Peyer's patch (tissue), 4 donors: ENCODE results near the gene WRNIP1. TPM values are rescaled to one million over a fixed set of nuclear protein-coding genes. Genes with fewer than 3 reads are reported as not detected.

Source experiments
- DNase-seq, 3 donors: peaks; one replicate each; pipeline ENCODE4 v3.0.0-alpha.2; 2017 to 2019
- H3K27ac ChIP-seq, 4 donors: fragments of 200-600 bp; sonication (generic); one replicate each; pipeline ENCODE4 v1.5.1; 2016 to 2019
- H3K27me3 ChIP-seq, 2 donors: fragments of 200-600 bp; sonication (generic); one replicate each; pipeline ENCODE4 v1.5.1; 2019
- H3K36me3 ChIP-seq, 3 donors: fragments of 200-600 bp; sonication (generic); one replicate each; pipeline ENCODE4 v1.5.1; 2016 to 2019
- H3K4me1 ChIP-seq, 4 donors: fragments of 200-600 bp; sonication (generic); one replicate each; pipeline ENCODE4 v1.5.1; 2016 to 2019
- H3K4me3 ChIP-seq, 4 donors: fragments of 200-600 bp; sonication (generic); 1 replicate in 3 of 4; 2 replicates in 1 of 4; pipeline ENCODE4 v1.5.1; 2016 to 2019; ENCODE audit warnings: mild to moderate bottlenecking in 1 of 4
- H3K9me3 ChIP-seq, 4 donors: fragments of 200-600 bp; sonication (generic); one replicate each; pipeline ENCODE4 v1.5.1; 2016 to 2019; ENCODE audit warnings: mild to moderate bottlenecking in 1 of 4
- CTCF ChIP-seq, 6 experiments: fragments of 450-650 bp in 4 of 6; fragments of 200-600 bp in 2 of 6; sonication (generic) in 1 of 6; IDR thresholded peaks; one replicate each; pipeline ENCODE4 v1.5.1; 2017 to 2019; ENCODE audit warnings: antibody characterized with exemption in 6 of 6, mild to moderate bottlenecking in 3 of 6, moderate library complexity in 1 of 6
- POLR2A ChIP-seq, 2 donors: fragments of 450-650 bp; IDR thresholded peaks; one replicate each; pipeline ENCODE4 v1.5.1; 2017; ENCODE audit warnings: antibody characterized with exemption in 2 of 2, mild to moderate bottlenecking in 2 of 2, moderate library complexity in 2 of 2
- total RNA-seq, 4 donors: library from RNA; depleted of rRNA; stranded (reverse); fragments of >200 nt; gene quantifications; one replicate each; pipeline ENCODE4 v1.1.0, GENCODE V29; 2016

The WRNIP1 gene
- 10 to 100 TPM; 34.7 to 48.2 (median 39.6) TPM for total RNA-seq

GRCh38 chr6:2765166-2765895 is at the start of gene WRNIP1:
Gene WRNIP1, plus strand, starts transcription at chr6:2765393. Its CDS starts 230 bp downstream, at chr6:2765623.
- TF ChIP-seq CTCF (IDR thresholded peaks at IDR 0.05) (peak; percentile 45 to 85 (median 82)), POLR2A (IDR thresholded peaks at IDR 0.05) (peak; percentile 67 to 76)
- peak within 1 kb of the TSS; percentile 89 to 98 (median 96) for H3K27ac ChIP-seq

DNA sequence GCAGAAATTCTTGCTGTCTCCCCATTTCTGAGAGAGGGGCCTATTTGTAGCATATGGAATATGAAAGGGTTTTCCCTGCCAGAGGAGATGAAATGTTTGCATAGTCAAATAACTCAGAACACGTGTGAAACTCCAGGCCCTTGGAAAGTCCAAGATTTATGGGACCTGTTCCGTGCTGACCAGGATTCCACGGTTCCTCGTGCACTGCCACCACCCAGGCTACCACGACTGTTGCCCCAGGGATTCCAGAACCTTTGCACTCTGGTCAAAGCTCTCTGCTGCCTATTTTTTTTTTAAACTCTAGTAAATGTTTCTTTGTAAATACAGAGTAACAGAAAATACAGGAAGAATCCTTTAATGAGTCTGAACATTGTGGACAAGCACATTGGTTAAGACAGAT is 49.5 kb upstream of the WRNIP1 start:
- peak in 2 of 3 donors; percentile 50 to 59 for DNase-seq
- no peaks in the 10 kb centered on the region for H3K36me3 ChIP-seq
- TF ChIP-seq POLR2A (IDR thresholded peaks at IDR 0.05) (no peak), CTCF (IDR thresholded peaks at IDR 0.05) (no peak)
- H3K27ac ChIP-seq: no peak overlapping the region
- H3K4me1 ChIP-seq: no peaks in the 10 kb centered on the region
- no peaks in the 10 kb centered on the region for H3K27me3 ChIP-seq
- H3K9me3 ChIP-seq: peaks cover 0 to 5% (median 0%) of the 10 kb centered on the region in 4 donors
- H3K4me3 ChIP-seq: no peak overlapping the region

More at GRCh38 chr6:2765166-2765895, at the start of gene WRNIP1:
- Histone ChIP-seq H3K4me1 (peaks cover 0 to 30% (median 5%) of the 10 kb centered on the region in 4 donors), H3K36me3 (no peaks in the 10 kb centered on the region), H3K9me3 (no peaks in the 10 kb centered on the region), H3K27me3 (no peaks in the 10 kb centered on the region), H3K4me3 (peak within 1 kb of the TSS; percentile 69 to 94 (median 82))
- peak; percentile 97 to 99 (median 99) for DNase-seq

- no peak for TF ChIP-seq CTCF (IDR thresholded peaks at IDR 0.05)
- no peak for TF ChIP-seq POLR2A (IDR thresholded peaks at IDR 0.05)
- no peak overlapping the region for H3K4me3 ChIP-seq
- no peak for DNase-seq
- H3K27ac ChIP-seq: no peak overlapping the region
- no peaks in the 10 kb centered on the region for H3K27me3 ChIP-seq
- no peaks in the 10 kb centered on the region for H3K4me1 ChIP-seq
- no peaks in the 10 kb centered on the region for H3K36me3 ChIP-seq
- no peaks in the 10 kb centered on the region for H3K9me3 ChIP-seq
Observed at GRCh38 chr6:2716936-2717700, 48.1 kb upstream of the WRNIP1 start.

- H3K27ac ChIP-seq: no peak overlapping the region
- no peak for DNase-seq
- H3K4me1 ChIP-seq: no peaks in the 10 kb centered on the region
- TF ChIP-seq CTCF (IDR thresholded peaks at IDR 0.05): no peak
- TF ChIP-seq POLR2A (IDR thresholded peaks at IDR 0.05): no peak
- H3K27me3 ChIP-seq: no peaks in the 10 kb centered on the region
- no peaks in the 10 kb centered on the region for H3K36me3 ChIP-seq
- H3K9me3 ChIP-seq: no peaks in the 10 kb centered on the region
- no peak overlapping the region for H3K4me3 ChIP-seq
Observed at GRCh38 chr6:2718334-2719092, 46.7 kb upstream of the WRNIP1 start.

DNA sequence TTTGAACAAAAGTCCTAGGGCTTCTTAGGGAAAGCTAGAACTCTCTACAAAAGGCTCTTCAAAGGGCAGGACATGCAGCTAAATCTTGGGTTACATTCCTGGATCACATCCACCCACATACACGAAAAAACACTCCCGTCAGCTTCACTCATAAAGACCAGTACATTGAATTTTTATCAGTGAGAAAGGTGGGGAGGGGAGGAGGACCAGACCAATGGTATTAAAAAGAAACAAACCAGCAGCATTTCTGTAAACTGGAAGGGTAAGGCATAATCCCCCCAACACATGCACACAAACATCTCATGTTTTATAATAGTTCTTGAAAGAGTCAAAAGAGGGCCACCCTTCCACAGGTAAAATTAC is 46.1 kb upstream of the WRNIP1 start:
- no peaks in the 10 kb centered on the region for H3K27me3 ChIP-seq
- no peak overlapping the region for H3K4me3 ChIP-seq

More for the DNA sequence above, 46.1 kb upstream of the WRNIP1 start:
- no peak for DNase-seq
- Histone ChIP-seq H3K36me3 (no peaks in the 10 kb centered on the region), H3K4me1 (no peaks in the 10 kb centered on the region), H3K9me3 (no peaks in the 10 kb centered on the region), H3K27ac (no peak overlapping the region)
- no peak for TF ChIP-seq POLR2A (IDR thresholded peaks at IDR 0.05)
- no peak for TF ChIP-seq CTCF (IDR thresholded peaks at IDR 0.05)
